H1 (cell line): ENCODE measurements around the gene STARD13. TPM values are rescaled to one million over a fixed set of nuclear protein-coding genes. Genes with fewer than 3 reads are reported as not detected.

Experiments
- CTCF ChIA-PET: fragments of 300-600 bp; sonication (Branson Sonifier 250); formaldehyde crosslinking; loops from one replicate; lab custom pipeline; 2021; ENCODE audit not compliant: partially characterized antibody; lab: Charles Lee
- POLR2A ChIA-PET: fragments of 300-600 bp; sonication (Branson Sonifier 250); formaldehyde crosslinking; loops from one replicate; lab custom pipeline; 2021; ENCODE audit warnings: inconsistent platforms; ENCODE audit not compliant: partially characterized antibody; lab: Charles Lee
- DNase-seq, 2 experiments: peaks; one replicate each; pipeline versions ENCODE4 v3.0.0 to v3.0.0-alpha.2; 2010 to 2022; ENCODE audit warnings: low spot score in 2 of 2, low read depth in 1 of 2, mixed read lengths in 1 of 2
- FAIRE-seq: peaks from 2 replicates; lab custom pipeline; 2011; peaks lifted over from hg19 to GRCh38; lab: Jason Lieb, UNC
- H2AFZ ChIP-seq: 2 replicates; pipeline ENCODE4 v1.8.1; 2012; ENCODE audit warnings: low read length, inconsistent platforms
- H2AK5ac ChIP-seq: 2 replicates; pipeline ENCODE4 v1.6.1; 2013; ENCODE audit warnings: low read depth, low read length
- H2BK120ac ChIP-seq: replicated peaks from 2 replicates; pipeline ENCODE3; 2013; ENCODE audit warnings: low read depth, low read length, inconsistent platforms
- H2BK12ac ChIP-seq: 2 replicates; pipeline ENCODE4 v1.6.1; 2013; ENCODE audit warnings: low read depth, low read length
- H2BK15ac ChIP-seq: 2 replicates; pipeline ENCODE4 v1.6.1; 2013; ENCODE audit warnings: low read length
- H2BK20ac ChIP-seq: 2 replicates; pipeline ENCODE4 v1.6.1; 2013; ENCODE audit warnings: low read length
- H2BK5ac ChIP-seq: 2 replicates; pipeline ENCODE4 v1.6.1; 2013; ENCODE audit warnings: low read depth, low read length
- H3K14ac ChIP-seq: 2 replicates; pipeline ENCODE4 v1.6.1; 2013; ENCODE audit warnings: inconsistent platforms; ENCODE audit not compliant: insufficient read length
- H3K18ac ChIP-seq: 2 replicates; pipeline ENCODE4 v1.6.1; 2013; ENCODE audit warnings: low read length; ENCODE audit errors: extremely low read depth
- H3K23ac ChIP-seq: 2 replicates; pipeline ENCODE4 v1.6.1; 2013; ENCODE audit warnings: inconsistent platforms; ENCODE audit not compliant: insufficient read length
- H3K23me2 ChIP-seq: 2 replicates; pipeline ENCODE4 v1.6.1; 2013; ENCODE audit warnings: low read depth, low read length
- H3K27ac ChIP-seq: 2 replicates; pipeline ENCODE4 v1.6.1; 2011; ENCODE audit warnings: low read depth, low read length, inconsistent platforms
- H3K27me3 ChIP-seq, 4 experiments: replicated peaks in 1 of 4; 1 replicate in 1 of 4; 2 replicates in 3 of 4; pipeline versions ENCODE4 v1.6.1 to v1.8.1; 2011 to 2013; ENCODE audit warnings: low read length in 3 of 4, mild to moderate bottlenecking in 3 of 4, inconsistent platforms in 2 of 4, mixed read lengths in 2 of 4, moderate library complexity in 1 of 4; ENCODE audit not compliant: control insufficient read depth in 3 of 4, insufficient read depth in 3 of 4; ENCODE audit errors: extremely low read depth in 1 of 4
- H3K36me3 ChIP-seq, 4 experiments: 2 replicates each; pipeline versions ENCODE4 v1.6.1 to v1.8.1; 2011 to 2013; ENCODE audit warnings: mild to moderate bottlenecking in 4 of 4, low read length in 3 of 4, moderate library complexity in 2 of 4, control low read depth in 1 of 4, inconsistent platforms in 1 of 4; ENCODE audit not compliant: insufficient read depth in 4 of 4, control insufficient read depth in 2 of 4
- H3K4ac ChIP-seq: replicated peaks from 2 replicates; pipeline ENCODE3; 2013; ENCODE audit warnings: low read length, low read depth, mixed read lengths, inconsistent platforms; ENCODE audit not compliant: insufficient read length
- H3K4me1 ChIP-seq, 4 experiments: replicated peaks in 1 of 4; 1 replicate in 1 of 4; 2 replicates in 3 of 4; pipeline versions ENCODE4 v1.6.1 to v1.8.1; 2011 to 2013; ENCODE audit warnings: low read length in 3 of 4, inconsistent platforms in 2 of 4, mixed read lengths in 1 of 4; ENCODE audit not compliant: insufficient read depth in 4 of 4, control insufficient read depth in 3 of 4
- H3K4me2 ChIP-seq, 2 experiments: 2 replicates each; pipeline versions ENCODE4 v1.6.1 to v1.8.1; 2011 to 2013; ENCODE audit warnings: low read depth in 2 of 2, low read length in 2 of 2, control low read depth in 1 of 2, inconsistent platforms in 1 of 2, mild to moderate bottlenecking in 1 of 2; ENCODE audit not compliant: insufficient read depth in 1 of 2
- H3K4me3 ChIP-seq, 4 experiments: fragments of 200-600, 300-600 bp in 1 of 4; sonication (generic), shearing (Covaris generic), sonication (Bioruptor Twin) in 1 of 4; 2 replicates each; pipeline versions ENCODE4 v1.5.1 to v1.8.1; 2011 to 2016; ENCODE audit warnings: low read length in 4 of 4, low read depth in 3 of 4, control low read depth in 2 of 4, inconsistent platforms in 2 of 4, mild to moderate bottlenecking in 2 of 4, mixed read lengths in 1 of 4, moderate library complexity in 1 of 4; ENCODE audit not compliant: insufficient read depth in 2 of 4; ENCODE audit errors: extremely low read depth in 1 of 4
- H3K56ac ChIP-seq: replicated peaks from 2 replicates; pipeline ENCODE3; 2013; ENCODE audit warnings: low read depth, mild to moderate bottlenecking, mixed read lengths, low read length, inconsistent platforms; ENCODE audit not compliant: insufficient read length
- H3K79me1 ChIP-seq: 2 replicates; pipeline ENCODE4 v1.6.1; 2013; ENCODE audit warnings: low read depth, low read length, control low read depth
- H3K79me2 ChIP-seq, 2 experiments: 2 replicates each; pipeline versions ENCODE4 v1.6.1 to v1.8.1; 2012 to 2013; ENCODE audit warnings: low read length in 2 of 2, mild to moderate bottlenecking in 2 of 2, inconsistent platforms in 1 of 2; ENCODE audit not compliant: insufficient read depth in 2 of 2, control insufficient read depth in 1 of 2
- H3K9ac ChIP-seq, 4 experiments: replicated peaks in 1 of 4; 1 replicate in 1 of 4; 2 replicates in 3 of 4; pipeline versions ENCODE4 v1.6.1 to v1.8.1; 2011 to 2013; ENCODE audit warnings: low read depth in 3 of 4, low read length in 3 of 4, control low read depth in 2 of 4, mild to moderate bottlenecking in 2 of 4, moderate library complexity in 2 of 4, inconsistent platforms in 1 of 4; ENCODE audit errors: extremely low read depth in 1 of 4
- H3K9me3 ChIP-seq, 2 experiments: 2 replicates each; pipeline versions ENCODE4 v1.6.1 to v1.8.1; 2012 to 2013; ENCODE audit warnings: mild to moderate bottlenecking in 2 of 2, moderate library complexity in 2 of 2, control low read depth in 1 of 2, inconsistent platforms in 1 of 2, low read depth in 1 of 2, low read length in 1 of 2, mixed read lengths in 1 of 2; ENCODE audit not compliant: insufficient read depth in 2 of 2
- H4K20me1 ChIP-seq, 2 experiments: replicated peaks in 1 of 2; 2 replicates each; pipeline versions ENCODE3 to v1.8.1; 2011 to 2013; ENCODE audit warnings: inconsistent platforms in 2 of 2, low read length in 2 of 2, mild to moderate bottlenecking in 1 of 2; ENCODE audit not compliant: insufficient read depth in 2 of 2, control insufficient read depth in 1 of 2
- H4K5ac ChIP-seq: 2 replicates; pipeline ENCODE4 v1.6.1; 2013; ENCODE audit warnings: low read length, low read depth, mixed read lengths, inconsistent platforms; ENCODE audit not compliant: insufficient read length
- H4K8ac ChIP-seq: 2 replicates; pipeline ENCODE4 v1.8.0; 2013; ENCODE audit warnings: mild to moderate bottlenecking, moderate library complexity, low read length, inconsistent platforms; ENCODE audit not compliant: insufficient read depth; ENCODE audit errors: extremely low read depth
- H4K91ac ChIP-seq: replicated peaks from 2 replicates; pipeline ENCODE3; 2013; ENCODE audit warnings: low read length, mixed read lengths, inconsistent platforms; ENCODE audit not compliant: insufficient read length
- BCL11A ChIP-seq, 2 experiments: IDR thresholded peaks; one replicate each; pipeline ENCODE4 v1.6.1; 2011; ENCODE audit warnings: low read depth in 2 of 2, low read length in 2 of 2, mild to moderate bottlenecking in 2 of 2
- CBX8 ChIP-seq: fragments of 300-800, 300-1000 bp; sonication (generic); IDR thresholded peaks from 2 replicates; pipeline ENCODE4 v1.7.1; 2016; ENCODE audit warnings: low read depth, low read length, borderline replicate concordance
- FOSL1 ChIP-seq: IDR thresholded peaks from 2 replicates; pipeline ENCODE4 v1.6.1; 2011; ENCODE audit warnings: mild to moderate bottlenecking, low read depth, low read length, moderate library complexity; ENCODE audit not compliant: insufficient read depth
- HDAC2 ChIP-seq, 2 experiments: fragments of 300-600 bp in 1 of 2; sonication (generic) in 1 of 2; IDR thresholded peaks; 2 replicates each; pipeline ENCODE4 v1.6.1; 2011 to 2012; ENCODE audit warnings: low read depth in 2 of 2, low read length in 2 of 2, mild to moderate bottlenecking in 2 of 2, moderate library complexity in 2 of 2, borderline replicate concordance in 1 of 2, inconsistent platforms in 1 of 2
- JUN ChIP-seq: IDR thresholded peaks from 2 replicates; pipeline ENCODE4 v1.6.1; 2011; ENCODE audit warnings: low read depth, mild to moderate bottlenecking, improper control_type of control experiment, low read length
- NRF1 ChIP-seq: IDR thresholded peaks from 2 replicates; pipeline ENCODE4 v1.6.1; 2011; ENCODE audit warnings: mild to moderate bottlenecking, low read depth, low read length, improper control_type of control experiment
- POLR2A ChIP-seq, 2 experiments: IDR thresholded peaks; 1 replicate in 1 of 2; 2 replicates in 1 of 2; pipeline ENCODE4 v1.6.1; 2011; ENCODE audit warnings: low read depth in 2 of 2, low read length in 2 of 2, mild to moderate bottlenecking in 2 of 2; ENCODE audit errors: control extremely low read depth in 1 of 2
- POU5F1 ChIP-seq: IDR thresholded peaks from 2 replicates; pipeline ENCODE4 v1.6.1; 2011; ENCODE audit warnings: low read depth, mild to moderate bottlenecking, low read length, moderate library complexity
- RBBP5 ChIP-seq: IDR thresholded peaks from 2 replicates; pipeline ENCODE4 v1.7.1; 2012; ENCODE audit warnings: low read depth, mild to moderate bottlenecking, inconsistent platforms, low read length, moderate library complexity, borderline replicate concordance
- SIN3A ChIP-seq, 2 experiments: IDR thresholded peaks in 1 of 2; conservative IDR thresholded peaks in 1 of 2; 2 replicates each; pipeline ENCODE4 v1.6.1; 2011 to 2012; ENCODE audit warnings: low read length in 2 of 2, improper control_type of control experiment in 1 of 2, low read depth in 1 of 2, mild to moderate bottlenecking in 1 of 2
- SIX5 ChIP-seq: IDR thresholded peaks from 2 replicates; pipeline ENCODE4 v1.6.1; 2011; ENCODE audit warnings: mild to moderate bottlenecking, low read depth, low read length
- SP1 ChIP-seq: IDR thresholded peaks from 2 replicates; pipeline ENCODE4 v1.6.1; 2011; ENCODE audit warnings: low read depth, low read length
- SP4 ChIP-seq: IDR thresholded peaks from 2 replicates; pipeline ENCODE4 v1.6.1; 2012; ENCODE audit warnings: low read length, inconsistent platforms
- USF2 ChIP-seq: IDR thresholded peaks from 2 replicates; pipeline ENCODE4 v1.6.1; 2011; ENCODE audit warnings: low read length, improper control_type of control experiment
- WGBS, 2 experiments: shearing (Covaris generic) in 1 of 2; methylation state at CpG; one replicate each; pipeline versions ENCODE4 v1.1.6 to v1.1.7; 2013 to 2015; ENCODE audit warnings: low lambda C conversion rate in 2 of 2, mixed read lengths in 2 of 2, inconsistent platforms in 1 of 2, low coverage in 1 of 2, missing lambda C conversion rate in 1 of 2; ENCODE audit not compliant: insufficient replicate concordance in 2 of 2, insufficient coverage in 1 of 2, insufficient read length in 1 of 2; ENCODE audit errors: extremely low coverage in 1 of 2, missing lambda C conversion rate in 1 of 2; 5-methylcytosine and 5-hydroxymethylcytosine counted together
- polyA plus RNA-seq, 7 experiments: library from polyadenylated mRNA; depleted of rRNA in 3 of 7; stranded (reverse) in 5 of 7; unstranded in 2 of 7; fragments of >200 nt in 5 of 7; fragments of 200-250 nt in 2 of 7; gene quantifications; 1 replicate in 5 of 7; 2 replicates in 1 of 7; 4 replicates in 1 of 7; pipeline versions ENCODE4 v1.2.1 to v1.2.3, GENCODE V29; 2011 to 2013; ENCODE audit warnings: missing spikeins in 2 of 7, mixed read lengths in 2 of 7
- total RNA-seq: library from RNA; stranded (reverse); fragmentation: NEBNext Ultra II Directional; extraction: Animal tissue kit (Norgen Biotek cat#: 25700); gene quantifications from 2 replicates; pipeline ENCODE4 v1.2.1, GENCODE V29; 2021

The STARD13 gene
- total and polyA plus RNA-seq, 2 of the 8 experiments (the other 6 are each of a cell fraction or from before 2014, with no cell fraction given): 0.82 to 2.9 TPM

- Histone ChIP-seq H3K79me2 (no peaks in the 10 kb centered on the region), H2BK120ac (no peak overlapping the region), H4K20me1 (no peaks in the 10 kb centered on the region), H3K4me3 (no peak overlapping the region), H3K4me1 (peaks cover 0 to 17% (median 9%) of the 10 kb centered on the region in 4 experiments; a peak in 6 of 7 replicates), H2BK12ac (no peak overlapping the region), H3K79me1 (no peaks in the 10 kb centered on the region), H3K14ac (no peak overlapping the region), H3K23me2 (no peaks in the 10 kb centered on the region), H3K27me3 (no peaks in the 10 kb centered on the region), H3K9ac (no peak overlapping the region), H2AK5ac (no peak overlapping the region), H4K5ac (no peak overlapping the region), H4K91ac (no peak overlapping the region), H3K36me3 (no peaks in the 10 kb centered on the region), H2BK5ac (no peak overlapping the region), H3K56ac (no peak overlapping the region), H4K8ac (no peak overlapping the region), H2AFZ (no peak overlapping the region), H3K4me2 (no peak overlapping the region), H3K27ac (no peak overlapping the region), H2BK15ac (no peak overlapping the region), H3K9me3 (no peaks in the 10 kb centered on the region), H3K18ac (no peak overlapping the region), H3K23ac (no peak overlapping the region), H2BK20ac (no peak overlapping the region), H3K4ac (no peak overlapping the region)
- DNase-seq: no peak
- POLR2A ChIA-PET: interaction anchor here (0.9 kb wide), 1 partner anchor 31 kb away, joined by 3 read pairs; no protein-coding TSS in a partner anchor
- WGBS, 2 experiments: 78% methylated on average over 4 of the region's 4 CpGs; no CpG with 5 or more reads in 1 of the 2 experiments
- CTCF ChIA-PET: interaction anchor here (0.6 to 1.6 kb wide), 3 partner anchors 8 to 107 kb away, joined by 3 to 11 read pairs (median 3); no protein-coding TSS in a partner anchor
- FAIRE-seq: no peak
- TF ChIP-seq HDAC2 (IDR thresholded peaks at IDR 0.05; ENCODE audit: borderline replicate concordance in 1 of 2, low read depth in 2 of 2, low read length in 2 of 2): no peak
- TF ChIP-seq RBBP5: no peak
- no peak for TF ChIP-seq POU5F1
- no peak for TF ChIP-seq BCL11A (IDR thresholded peaks at IDR 0.05; ENCODE audit: low read depth in 2 of 2, low read length in 2 of 2)
- no peak for TF ChIP-seq FOSL1
- TF ChIP-seq USF2: no peak
- no peak for TF ChIP-seq POLR2A (IDR thresholded peaks at IDR 0.05; ENCODE audit: control extremely low read depth in 1 of 2, low read depth in 2 of 2, low read length in 2 of 2)
- no peak for TF ChIP-seq JUN
- no peak for TF ChIP-seq SP1
- TF ChIP-seq SP4: no peak
- no peak for TF ChIP-seq CBX8
- no peak for TF ChIP-seq SIX5
- TF ChIP-seq SIN3A (conservative IDR thresholded peaks at IDR 0.05 in 1 of 2, IDR thresholded peaks at IDR 0.05 in 1 of 2; ENCODE audit: low read depth in 1 of 2, low read length in 2 of 2): no peak
- TF ChIP-seq NRF1: no peak
These were observed 67.5 kb downstream of the STARD13 start for GRCh38 chr13:33218020-33218419.
